C4-2B (cell line): ENCODE measurements around the gene SHKBP1.

ENCODE experiments used
- CTCF ChIP-seq: fragments of 450-650 bp; conservative IDR thresholded peaks from 2 replicates; pipeline ENCODE4 v1.5.1; 2017; ENCODE audit warnings: mild to moderate bottlenecking
- ZFX ChIP-seq: fragments of 450-650 bp; IDR thresholded peaks from 2 replicates; pipeline ENCODE4 v1.6.1; 2017

- TF ChIP-seq CTCF (no peak), ZFX (no peak)
These were observed 56.5 kb downstream of the SHKBP1 start for GRCh38 chr19:40633207-40633606.
